GM23338 (cell line): Measurements from ENCODE around the gene CBX5. TPM values are rescaled to one million over a fixed set of nuclear protein-coding genes. Genes with fewer than 3 reads are reported as not detected.

Source experiments
- ATAC-seq: fragments of 200-7000 bp; cut with Tn5 transposase; 3 replicates; pipeline ENCODE4 v1.9.1; 2020
- DNase-seq: peaks from one replicate; pipeline ENCODE4 v3.0.0-alpha.2; 2015; ENCODE audit warnings: low spot score
- H2AFZ ChIP-seq: fragments of 200-600 bp; sonication (generic); 2 replicates; pipeline ENCODE4 v1.8.0; 2016; ENCODE audit warnings: antibody characterized with exemption, mild to moderate bottlenecking, moderate library complexity
- H3F3A ChIP-seq: fragments of 200-600 bp; sonication (generic); replicated peaks from 2 replicates; pipeline ENCODE4 v1.8.0; 2017; ENCODE audit warnings: antibody characterized with exemption, mixed run types, low read depth
- H3K27ac ChIP-seq: fragments of 200-600 bp; sonication (generic); 2 replicates; pipeline ENCODE4 v1.6.1; 2016; ENCODE audit warnings: low read depth
- H3K27me3 ChIP-seq: fragments of 200-600 bp; sonication (generic); 2 replicates; pipeline ENCODE4 v1.8.0; 2016; ENCODE audit warnings: mild to moderate bottlenecking, mixed run types, moderate library complexity; ENCODE audit not compliant: insufficient read depth
- H3K36me3 ChIP-seq: fragments of 200-600 bp; sonication (generic); 2 replicates; pipeline ENCODE4 v1.8.0; 2016; ENCODE audit warnings: mild to moderate bottlenecking; ENCODE audit not compliant: insufficient read depth
- H3K4me1 ChIP-seq: fragments of 200-600 bp; sonication (generic); 2 replicates; pipeline ENCODE4 v1.8.0; 2016; ENCODE audit warnings: mild to moderate bottlenecking, moderate library complexity; ENCODE audit not compliant: insufficient read depth
- H3K4me2 ChIP-seq: fragments of 200-600 bp; sonication (generic); 2 replicates; pipeline ENCODE4 v1.7.1; 2017; ENCODE audit warnings: mixed run types
- H3K4me3 ChIP-seq: fragments of 200-600 bp; sonication (generic); 2 replicates; pipeline ENCODE4 v1.6.1; 2016; ENCODE audit warnings: mixed run types
- H3K79me2 ChIP-seq: fragments of 200-600 bp; sonication (generic); replicated peaks from 2 replicates; pipeline ENCODE4 v1.8.0; 2017; ENCODE audit warnings: mild to moderate bottlenecking; ENCODE audit not compliant: insufficient read depth
- H3K9me2 ChIP-seq: fragments of 200-600 bp; sonication (generic); 2 replicates; pipeline ENCODE4 v1.8.0; 2017; ENCODE audit not compliant: insufficient read depth
- H4K20me1 ChIP-seq: fragments of 200-600 bp; sonication (generic); replicated peaks from 2 replicates; pipeline ENCODE4 v1.8.0; 2017; ENCODE audit warnings: mild to moderate bottlenecking; ENCODE audit not compliant: insufficient read depth
- H3K27ac Mint-ChIP-seq: 2 replicates; pipeline ENCODE4 v1.8.0; 2020; ENCODE audit warnings: inconsistent platforms, mild to moderate bottlenecking, moderate library complexity, mixed read lengths
- H3K27me3 Mint-ChIP-seq: 3 replicates; pipeline ENCODE4 v1.8.0; 2022; ENCODE audit warnings: low read depth, mild to moderate bottlenecking, moderate library complexity, mixed read lengths, inconsistent platforms; ENCODE audit not compliant: insufficient read depth, poor library complexity
- H3K36me3 Mint-ChIP-seq: 3 replicates; pipeline ENCODE4 v1.8.0; 2021; ENCODE audit warnings: low read depth, mild to moderate bottlenecking, inconsistent platforms, moderate library complexity, mixed read lengths
- H3K4me1 Mint-ChIP-seq: 3 replicates; pipeline ENCODE4 v1.8.0; 2020; ENCODE audit warnings: mild to moderate bottlenecking, inconsistent platforms, mixed read lengths
- H3K4me3 Mint-ChIP-seq: 3 replicates; pipeline ENCODE4 v1.8.0; 2021; ENCODE audit warnings: moderate library complexity, mild to moderate bottlenecking, inconsistent platforms, mixed read lengths
- H3K9me3 Mint-ChIP-seq: 3 replicates; pipeline ENCODE4 v1.8.0; 2020; ENCODE audit warnings: moderate library complexity, mild to moderate bottlenecking, inconsistent platforms, mixed read lengths
- CREB1 ChIP-seq: fragments of 250-450 bp; sonication (Bioruptor Pico); IDR thresholded peaks from 2 replicates; pipeline ENCODE4 v1.5.0; 2020; ENCODE audit warnings: low read depth, mild to moderate bottlenecking, moderate library complexity
- ETS1 ChIP-seq: IDR thresholded peaks from 2 replicates; pipeline ENCODE4 v1.6.1; 2016; ENCODE audit warnings: antibody characterized with exemption
- EZH2 ChIP-seq: fragments of 200-600 bp; sonication (generic); IDR thresholded peaks from one replicate; pipeline ENCODE4 v1.8.0; 2017; ENCODE audit warnings: antibody characterized with exemption, mild to moderate bottlenecking, low read depth; ENCODE audit not compliant: unreplicated experiment
- EZH2phosphoT487 ChIP-seq: fragments of 200-600 bp; sonication (generic); IDR thresholded peaks from one replicate; pipeline ENCODE4 v1.8.1; 2018; ENCODE audit warnings: antibody characterized with exemption; ENCODE audit not compliant: unreplicated experiment
- JUNB ChIP-seq: IDR thresholded peaks from one replicate; pipeline ENCODE4 v1.6.1; 2016; ENCODE audit warnings: antibody characterized with exemption; ENCODE audit not compliant: unreplicated experiment
- NANOG ChIP-seq: IDR thresholded peaks from 2 replicates; pipeline ENCODE4 v1.6.1; 2016; ENCODE audit warnings: antibody characterized with exemption, borderline replicate concordance
- POLR2AphosphoS5 ChIP-seq: IDR thresholded peaks from 2 replicates; pipeline ENCODE4 v1.6.1; 2016; ENCODE audit warnings: antibody characterized with exemption, low read depth
- REST ChIP-seq: IDR thresholded peaks from one replicate; pipeline ENCODE4 v1.6.1; 2018; ENCODE audit warnings: antibody characterized with exemption; ENCODE audit not compliant: unreplicated experiment
- STAT1 ChIP-seq: IDR thresholded peaks from one replicate; pipeline ENCODE4 v1.6.1; 2016; ENCODE audit warnings: antibody characterized with exemption; ENCODE audit not compliant: unreplicated experiment
- ZNF114 ChIP-seq: fragments of 250-450 bp; sonication (Bioruptor Pico); IDR thresholded peaks from 2 replicates; pipeline ENCODE4 v1.5.0; 2020; ENCODE audit warnings: mild to moderate bottlenecking, moderate library complexity
- ZNF331 ChIP-seq: fragments of 250-450 bp; sonication (Bioruptor Pico); IDR thresholded peaks from 2 replicates; pipeline ENCODE4 v1.5.0; 2020; ENCODE audit warnings: low read depth, mild to moderate bottlenecking, moderate library complexity
- polyA plus RNA-seq: library from polyadenylated mRNA; unstranded; fragments of >200 nt; fragmentation: Nextera tagmentation; extraction: Ambion mirVana; gene quantifications from 2 replicates; pipeline ENCODE4 v1.2.1, GENCODE V29; 2016
- total RNA-seq: library from RNA; depleted of rRNA; stranded (reverse); fragments of >200 nt; shearing (Covaris generic); gene quantifications from 2 replicates; pipeline ENCODE4 v1.2.3, GENCODE V29; 2014
- TF ChIP-seq, protein P1 (sequence below), 2 experiments: fragments of 200-600 bp in 1 of 2; sonication (generic) in 1 of 2; conservative IDR thresholded peaks; 2 replicates each; pipeline versions ENCODE4 v1.5.1 to v1.6.1; 2016 to 2017; ENCODE audit warnings: antibody characterized with exemption in 2 of 2, low read depth in 2 of 2, mild to moderate bottlenecking in 2 of 2, moderate library complexity in 1 of 2
- TF ChIP-seq, protein P2 (sequence below): fragments of 250-450 bp; sonication (Bioruptor Pico); IDR thresholded peaks from 2 replicates; pipeline ENCODE4 v1.5.0; 2020; ENCODE audit warnings: mild to moderate bottlenecking, moderate library complexity

The CBX5 gene
- total and polyA plus RNA-seq, 2 experiments from 2014 or later: 152 to 212 TPM

- Histone ChIP-seq H3K4me1 (peaks cover 14% of the 10 kb centered on the region), H3F3A (peaks cover 12% of the 10 kb centered on the region; the same call in 1 of the 2 replicates), H3K36me3 (no peaks in the 10 kb centered on the region), H3K27ac (no peak overlapping the region), H3K4me2 (no peak overlapping the region), H3K27me3 (peaks cover 25% of the 10 kb centered on the region), H3K4me3 (no peak overlapping the region), H2AFZ (no peak overlapping the region), H3K79me2 (no peaks in the 10 kb centered on the region), H3K9me2 (no peaks in the 10 kb centered on the region), H4K20me1 (no peaks in the 10 kb centered on the region)
- ATAC-seq (no peak), DNase-seq (no peak)
- no peak overlapping the region for H3K4me3 Mint-ChIP-seq
- H3K27ac Mint-ChIP-seq: no peak overlapping the region
- no peak for TF ChIP-seq ETS1
- TF ChIP-seq EZH2phosphoT487: no peak
- TF ChIP-seq NANOG: no peak
- TF ChIP-seq EZH2: no peak
- no peak for TF ChIP-seq ZNF114
- TF ChIP-seq, protein P1, sequence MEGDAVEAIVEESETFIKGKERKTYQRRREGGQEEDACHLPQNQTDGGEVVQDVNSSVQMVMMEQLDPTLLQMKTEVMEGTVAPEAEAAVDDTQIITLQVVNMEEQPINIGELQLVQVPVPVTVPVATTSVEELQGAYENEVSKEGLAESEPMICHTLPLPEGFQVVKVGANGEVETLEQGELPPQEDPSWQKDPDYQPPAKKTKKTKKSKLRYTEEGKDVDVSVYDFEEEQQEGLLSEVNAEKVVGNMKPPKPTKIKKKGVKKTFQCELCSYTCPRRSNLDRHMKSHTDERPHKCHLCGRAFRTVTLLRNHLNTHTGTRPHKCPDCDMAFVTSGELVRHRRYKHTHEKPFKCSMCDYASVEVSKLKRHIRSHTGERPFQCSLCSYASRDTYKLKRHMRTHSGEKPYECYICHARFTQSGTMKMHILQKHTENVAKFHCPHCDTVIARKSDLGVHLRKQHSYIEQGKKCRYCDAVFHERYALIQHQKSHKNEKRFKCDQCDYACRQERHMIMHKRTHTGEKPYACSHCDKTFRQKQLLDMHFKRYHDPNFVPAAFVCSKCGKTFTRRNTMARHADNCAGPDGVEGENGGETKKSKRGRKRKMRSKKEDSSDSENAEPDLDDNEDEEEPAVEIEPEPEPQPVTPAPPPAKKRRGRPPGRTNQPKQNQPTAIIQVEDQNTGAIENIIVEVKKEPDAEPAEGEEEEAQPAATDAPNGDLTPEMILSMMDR (conservative IDR thresholded peaks at IDR 0.05; ENCODE audit: low read depth in 2 of 2): no peak
- TF ChIP-seq STAT1: no peak
- TF ChIP-seq REST: no peak
- TF ChIP-seq, protein P2, sequence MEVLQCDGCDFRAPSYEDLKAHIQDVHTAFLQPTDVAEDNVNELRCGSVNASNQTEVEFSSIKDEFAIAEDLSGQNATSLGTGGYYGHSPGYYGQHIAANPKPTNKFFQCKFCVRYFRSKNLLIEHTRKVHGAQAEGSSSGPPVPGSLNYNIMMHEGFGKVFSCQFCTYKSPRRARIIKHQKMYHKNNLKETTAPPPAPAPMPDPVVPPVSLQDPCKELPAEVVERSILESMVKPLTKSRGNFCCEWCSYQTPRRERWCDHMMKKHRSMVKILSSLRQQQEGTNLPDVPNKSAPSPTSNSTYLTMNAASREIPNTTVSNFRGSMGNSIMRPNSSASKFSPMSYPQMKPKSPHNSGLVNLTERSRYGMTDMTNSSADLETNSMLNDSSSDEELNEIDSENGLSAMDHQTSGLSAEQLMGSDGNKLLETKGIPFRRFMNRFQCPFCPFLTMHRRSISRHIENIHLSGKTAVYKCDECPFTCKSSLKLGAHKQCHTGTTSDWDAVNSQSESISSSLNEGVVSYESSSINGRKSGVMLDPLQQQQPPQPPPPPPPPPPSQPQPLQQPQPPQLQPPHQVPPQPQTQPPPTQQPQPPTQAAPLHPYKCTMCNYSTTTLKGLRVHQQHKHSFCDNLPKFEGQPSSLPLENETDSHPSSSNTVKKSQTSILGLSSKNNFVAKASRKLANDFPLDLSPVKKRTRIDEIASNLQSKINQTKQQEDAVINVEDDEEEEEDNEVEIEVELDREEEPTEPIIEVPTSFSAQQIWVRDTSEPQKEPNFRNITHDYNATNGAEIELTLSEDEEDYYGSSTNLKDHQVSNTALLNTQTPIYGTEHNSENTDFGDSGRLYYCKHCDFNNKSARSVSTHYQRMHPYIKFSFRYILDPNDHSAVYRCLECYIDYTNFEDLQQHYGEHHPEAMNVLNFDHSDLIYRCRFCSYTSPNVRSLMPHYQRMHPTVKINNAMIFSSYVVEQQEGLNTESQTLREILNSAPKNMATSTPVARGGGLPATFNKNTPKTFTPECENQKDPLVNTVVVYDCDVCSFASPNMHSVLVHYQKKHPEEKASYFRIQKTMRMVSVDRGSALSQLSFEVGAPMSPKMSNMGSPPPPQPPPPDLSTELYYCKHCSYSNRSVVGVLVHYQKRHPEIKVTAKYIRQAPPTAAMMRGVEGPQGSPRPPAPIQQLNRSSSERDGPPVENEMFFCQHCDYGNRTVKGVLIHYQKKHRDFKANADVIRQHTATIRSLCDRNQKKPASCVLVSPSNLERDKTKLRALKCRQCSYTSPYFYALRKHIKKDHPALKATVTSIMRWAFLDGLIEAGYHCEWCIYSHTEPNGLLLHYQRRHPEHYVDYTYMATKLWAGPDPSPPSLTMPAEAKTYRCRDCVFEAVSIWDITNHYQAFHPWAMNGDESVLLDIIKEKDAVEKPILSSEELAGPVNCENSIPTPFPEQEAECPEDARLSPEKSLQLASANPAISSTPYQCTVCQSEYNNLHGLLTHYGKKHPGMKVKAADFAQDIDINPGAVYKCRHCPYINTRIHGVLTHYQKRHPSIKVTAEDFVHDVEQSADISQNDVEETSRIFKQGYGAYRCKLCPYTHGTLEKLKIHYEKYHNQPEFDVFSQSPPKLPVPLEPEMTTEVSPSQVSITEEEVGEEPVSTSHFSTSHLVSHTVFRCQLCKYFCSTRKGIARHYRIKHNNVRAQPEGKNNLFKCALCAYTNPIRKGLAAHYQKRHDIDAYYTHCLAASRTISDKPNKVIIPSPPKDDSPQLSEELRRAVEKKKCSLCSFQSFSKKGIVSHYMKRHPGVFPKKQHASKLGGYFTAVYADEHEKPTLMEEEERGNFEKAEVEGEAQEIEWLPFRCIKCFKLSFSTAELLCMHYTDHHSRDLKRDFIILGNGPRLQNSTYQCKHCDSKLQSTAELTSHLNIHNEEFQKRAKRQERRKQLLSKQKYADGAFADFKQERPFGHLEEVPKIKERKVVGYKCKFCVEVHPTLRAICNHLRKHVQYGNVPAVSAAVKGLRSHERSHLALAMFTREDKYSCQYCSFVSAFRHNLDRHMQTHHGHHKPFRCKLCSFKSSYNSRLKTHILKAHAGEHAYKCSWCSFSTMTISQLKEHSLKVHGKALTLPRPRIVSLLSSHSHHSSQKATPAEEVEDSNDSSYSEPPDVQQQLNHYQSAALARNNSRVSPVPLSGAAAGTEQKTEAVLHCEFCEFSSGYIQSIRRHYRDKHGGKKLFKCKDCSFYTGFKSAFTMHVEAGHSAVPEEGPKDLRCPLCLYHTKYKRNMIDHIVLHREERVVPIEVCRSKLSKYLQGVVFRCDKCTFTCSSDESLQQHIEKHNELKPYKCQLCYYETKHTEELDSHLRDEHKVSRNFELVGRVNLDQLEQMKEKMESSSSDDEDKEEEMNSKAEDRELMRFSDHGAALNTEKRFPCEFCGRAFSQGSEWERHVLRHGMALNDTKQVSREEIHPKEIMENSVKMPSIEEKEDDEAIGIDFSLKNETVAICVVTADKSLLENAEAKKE: no peak
- no peak for TF ChIP-seq POLR2AphosphoS5
- TF ChIP-seq JUNB: no peak
- TF ChIP-seq ZNF331 (CRISPR knock-in tag): no peak
- TF ChIP-seq CREB1 (CRISPR knock-in tag): no peak
- peaks cover 28% of the 10 kb centered on the region for H3K27me3 Mint-ChIP-seq
- peaks cover 19% of the 10 kb centered on the region for H3K4me1 Mint-ChIP-seq
- no peaks in the 10 kb centered on the region; the same call in 2 of the 3 replicates for H3K36me3 Mint-ChIP-seq
- no peaks in the 10 kb centered on the region for H3K9me3 Mint-ChIP-seq
Observed at GRCh38 chr12:54221402-54221984, 58.4 kb downstream of the CBX5 start.
